Mesenchymal stem cell (in vitro differentiated cells and primary cell): ENCODE results near the gene COQ8B.

Source experiments
- DNase-seq: peaks from one replicate; pipeline ENCODE4 v3.0.0-alpha.2; 2013
- H2AFZ ChIP-seq: one replicate; pipeline ENCODE4 v1.6.1; 2013; ENCODE audit warnings: low read depth, mild to moderate bottlenecking, control low read depth, inconsistent platforms, low read length, moderate library complexity
- H2AK5ac ChIP-seq: 2 replicates; pipeline ENCODE4 v1.6.1; 2013; ENCODE audit warnings: low read length, moderate library complexity, mild to moderate bottlenecking, inconsistent platforms; ENCODE audit not compliant: severe bottlenecking
- H2BK120ac ChIP-seq: one replicate; pipeline ENCODE4 v1.6.1; 2013; ENCODE audit warnings: low read depth, mild to moderate bottlenecking, inconsistent platforms, low read length, moderate library complexity
- H2BK12ac ChIP-seq, 2 experiments: one replicate each; pipeline ENCODE4 v1.6.1; 2013; ENCODE audit warnings: inconsistent platforms in 2 of 2, low read length in 2 of 2, mild to moderate bottlenecking in 2 of 2, moderate library complexity in 2 of 2, control low read depth in 1 of 2
- H2BK15ac ChIP-seq: one replicate; pipeline ENCODE4 v1.6.1; 2013; ENCODE audit warnings: mild to moderate bottlenecking, low read depth, inconsistent platforms; ENCODE audit not compliant: poor library complexity, severe bottlenecking
- H2BK5ac ChIP-seq: 2 replicates; pipeline ENCODE4 v1.6.1; 2013; ENCODE audit warnings: low read depth, mild to moderate bottlenecking, low read length, control low read depth, inconsistent platforms; ENCODE audit not compliant: poor library complexity, severe bottlenecking
- H3K14ac ChIP-seq, 2 experiments: one replicate each; pipeline ENCODE4 v1.6.1; 2013; ENCODE audit warnings: inconsistent platforms in 2 of 2, low read length in 2 of 2, control low read depth in 1 of 2, mild to moderate bottlenecking in 1 of 2, moderate library complexity in 1 of 2
- H3K18ac ChIP-seq, 2 experiments: one replicate each; pipeline ENCODE4 v1.6.1; 2013; ENCODE audit warnings: inconsistent platforms in 2 of 2, low read length in 2 of 2, control low read depth in 1 of 2, low read depth in 1 of 2, mild to moderate bottlenecking in 1 of 2
- H3K23ac ChIP-seq, 2 experiments: one replicate each; pipeline ENCODE4 v1.6.1; 2013; ENCODE audit warnings: inconsistent platforms in 2 of 2, low read length in 2 of 2, mild to moderate bottlenecking in 2 of 2, moderate library complexity in 2 of 2, control low read depth in 1 of 2
- H3K27ac ChIP-seq: 2 replicates; pipeline ENCODE4 v1.5.1; 2013; ENCODE audit warnings: mild to moderate bottlenecking, moderate library complexity, low read length, control low read depth, inconsistent platforms; ENCODE audit not compliant: poor library complexity, severe bottlenecking
- H3K27me3 ChIP-seq, 2 experiments: 2 replicates each; pipeline versions ENCODE4 v1.6.1 to v1.7.0; 2013; ENCODE audit warnings: low read length in 2 of 2, mild to moderate bottlenecking in 2 of 2, moderate library complexity in 2 of 2, control low read depth in 1 of 2, inconsistent platforms in 1 of 2; ENCODE audit not compliant: control insufficient read depth in 1 of 2, insufficient read depth in 1 of 2
- H3K36me3 ChIP-seq, 2 experiments: 2 replicates each; pipeline versions ENCODE4 v1.6.1 to v1.7.0; 2013; ENCODE audit warnings: low read length in 2 of 2, control low read depth in 1 of 2, inconsistent platforms in 1 of 2, low read depth in 1 of 2, mild to moderate bottlenecking in 1 of 2; ENCODE audit not compliant: insufficient read depth in 2 of 2, control insufficient read depth in 1 of 2
- H3K4ac ChIP-seq, 2 experiments: one replicate each; pipeline ENCODE4 v1.6.1; 2013; ENCODE audit warnings: inconsistent platforms in 2 of 2, low read length in 2 of 2, mild to moderate bottlenecking in 2 of 2, moderate library complexity in 2 of 2, control low read depth in 1 of 2, low read depth in 1 of 2
- H3K4me1 ChIP-seq: 2 replicates; pipeline ENCODE4 v1.6.1; 2013; ENCODE audit warnings: low read depth, low read length, control low read depth; ENCODE audit not compliant: control insufficient read depth, insufficient read depth
- H3K4me2 ChIP-seq: 2 replicates; pipeline ENCODE4 v1.6.1; 2013; ENCODE audit warnings: low read length, mild to moderate bottlenecking, inconsistent platforms; ENCODE audit not compliant: poor library complexity, severe bottlenecking
- H3K4me3 ChIP-seq, 2 experiments: 2 replicates each; pipeline versions ENCODE4 v1.5.1 to v1.7.0; 2013; ENCODE audit warnings: low read length in 2 of 2, mild to moderate bottlenecking in 2 of 2, control low read depth in 1 of 2, low read depth in 1 of 2; ENCODE audit not compliant: insufficient read depth in 1 of 2
- H3K79me1 ChIP-seq: replicated peaks from 2 replicates; pipeline ENCODE4 v1.6.1; 2013; ENCODE audit warnings: mild to moderate bottlenecking, control low read depth, low read length, inconsistent platforms; ENCODE audit not compliant: poor library complexity, severe bottlenecking
- H3K9ac ChIP-seq: 2 replicates; pipeline ENCODE4 v1.7.0; 2013; ENCODE audit warnings: mild to moderate bottlenecking, low read length, moderate library complexity
- H3K9me3 ChIP-seq: 2 replicates; pipeline ENCODE4 v1.7.0; 2013; ENCODE audit warnings: mild to moderate bottlenecking, low read length; ENCODE audit not compliant: control insufficient read depth
- H4K8ac ChIP-seq: one replicate; pipeline ENCODE4 v1.6.1; 2013; ENCODE audit warnings: inconsistent platforms, mild to moderate bottlenecking, low read length, moderate library complexity
- H4K91ac ChIP-seq: one replicate; pipeline ENCODE4 v1.6.1; 2013; ENCODE audit warnings: mild to moderate bottlenecking, low read length, inconsistent platforms
- WGBS: methylation state at CpG from one replicate; pipeline ENCODE4 v1.1.7; 2013; ENCODE audit warnings: mixed read lengths; 5-methylcytosine and 5-hydroxymethylcytosine counted together

COQ8B gene

DNA sequence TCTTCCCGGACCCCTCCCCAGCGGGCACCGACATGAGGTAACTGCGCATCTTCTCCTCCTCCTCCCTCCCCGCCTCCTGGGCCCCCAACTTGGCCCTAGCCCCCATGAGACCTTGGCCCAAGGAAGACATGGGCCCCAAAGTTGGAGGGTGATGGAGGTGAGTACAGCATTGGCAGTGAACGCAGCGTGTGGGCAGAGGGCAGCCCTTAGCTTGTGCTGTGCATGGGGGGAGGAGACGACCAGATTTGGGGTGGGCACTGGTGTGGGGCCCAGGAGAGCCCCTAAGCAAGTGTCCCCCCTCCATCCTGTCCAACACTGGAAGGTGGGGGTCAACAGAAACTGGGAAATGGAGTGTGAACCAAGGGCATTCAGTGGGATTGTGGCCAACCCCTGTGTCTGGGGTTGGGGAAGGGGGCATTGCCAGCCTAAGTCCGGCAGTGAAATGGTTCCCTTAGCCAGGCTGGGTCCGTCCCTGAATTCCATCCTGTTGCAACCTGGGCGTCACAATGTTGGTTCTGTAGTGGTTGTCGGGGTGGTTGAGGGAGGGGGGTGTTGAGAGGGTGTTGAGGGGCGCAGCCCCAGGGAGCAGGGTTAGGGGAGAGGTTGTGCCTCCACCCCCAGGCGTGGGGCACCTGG, 49.8 kb downstream of the COQ8B start:
- peak overlapping the region; percentile 9 for H4K91ac ChIP-seq
- peaks cover 11% of the 10 kb centered on the region for H3K9me3 ChIP-seq
- H2BK12ac ChIP-seq, result peak overlapping the region in 1 of 2 experiments; percentile 37
- no peak overlapping the region for H2AFZ ChIP-seq
- H2BK5ac ChIP-seq, result no peak overlapping the region
- H3K36me3 ChIP-seq, result peaks cover 50 to 52% of the 10 kb centered on the region in 2 experiments
- H3K9ac ChIP-seq, result no peak overlapping the region
- H3K4me3 ChIP-seq, result no peak overlapping the region
- no peak overlapping the region for H2BK15ac ChIP-seq
- no peak overlapping the region for H2AK5ac ChIP-seq
- H2BK120ac ChIP-seq, result no peak overlapping the region
- H3K4me1 ChIP-seq, result peaks cover 11% of the 10 kb centered on the region
- 96% methylated on average over 12 of the region's 14 CpGs for WGBS
- peak overlapping the region in 1 of 2 experiments; percentile 35 for H3K14ac ChIP-seq
- H4K8ac ChIP-seq, result peak overlapping the region; percentile 19
- no peak overlapping the region for H3K23ac ChIP-seq
- H3K4me2 ChIP-seq, result no peak overlapping the region
- no peak overlapping the region for H3K18ac ChIP-seq
- DNase-seq, result no peak
- H3K79me1 ChIP-seq, result no peaks in the 10 kb centered on the region
- no peak overlapping the region for H3K27ac ChIP-seq
- no peaks in the 10 kb centered on the region for H3K27me3 ChIP-seq
- H3K4ac ChIP-seq, result peak overlapping the region in 1 of 2 experiments; percentile 57

DNA sequence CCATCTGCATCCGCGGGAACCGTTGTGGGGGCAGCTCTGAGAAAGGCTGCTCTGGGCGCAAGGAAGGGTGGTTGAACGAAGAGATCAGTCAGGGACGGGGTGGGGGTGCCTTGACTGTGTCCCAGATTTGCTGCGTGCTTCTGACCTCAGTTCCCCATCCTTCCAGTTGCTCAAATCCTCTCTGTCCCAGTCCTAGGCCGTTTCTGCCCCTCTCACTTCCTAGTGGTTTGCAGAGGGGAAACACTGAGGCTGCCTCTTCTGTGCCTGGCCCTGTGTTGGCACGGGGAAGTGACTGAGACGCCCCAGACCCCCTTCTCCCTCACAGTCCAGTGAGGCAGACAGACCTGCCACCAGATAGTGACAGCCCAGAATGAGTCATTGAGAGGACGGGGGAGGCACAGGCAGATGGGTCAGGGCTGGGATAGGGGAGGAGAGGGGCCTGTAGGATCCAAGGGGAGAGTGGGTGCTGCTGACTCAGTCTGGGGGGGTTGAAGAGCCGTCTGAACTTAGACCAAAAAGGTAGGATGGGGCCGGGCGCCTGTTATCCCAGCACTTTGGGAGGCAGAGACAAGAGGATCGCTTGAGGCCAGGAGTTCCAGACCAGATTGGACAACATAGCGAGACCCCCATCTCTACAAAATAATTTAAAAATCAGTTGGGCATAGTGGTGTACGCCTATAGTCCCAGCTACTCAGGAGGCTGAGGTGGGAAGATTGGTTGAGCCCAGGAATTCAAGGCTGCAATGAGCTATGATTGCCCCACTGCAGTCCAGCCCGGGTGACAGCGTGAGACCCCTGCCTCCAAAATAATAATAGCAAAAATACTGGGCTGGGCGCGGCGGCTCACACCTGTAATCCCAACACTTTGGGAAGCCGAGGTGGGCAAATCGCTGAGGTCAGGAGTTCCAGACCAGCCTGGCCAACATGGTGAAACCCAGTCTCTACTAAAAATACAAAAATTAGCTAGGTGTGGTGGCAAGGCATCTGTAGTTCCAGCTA, 52.7 kb downstream of the COQ8B start:
- H2BK12ac ChIP-seq, result peak overlapping the region in 1 of 2 experiments; percentile 11
- 43% methylated on average over 19 of the region's 24 CpGs for WGBS
- H3K4me1 ChIP-seq, result peaks cover 11% of the 10 kb centered on the region
- peaks cover 22 to 23% of the 10 kb centered on the region in 2 experiments for H3K36me3 ChIP-seq
- peak overlapping the region; percentile 76 for H3K9ac ChIP-seq
- no peak overlapping the region for H3K23ac ChIP-seq
- H4K8ac ChIP-seq, result peak overlapping the region; percentile 7
- H3K79me1 ChIP-seq, result no peaks in the 10 kb centered on the region
- H3K27ac ChIP-seq, result no peak overlapping the region
- peaks cover 0 to 5% of the 10 kb centered on the region in 2 experiments for H3K27me3 ChIP-seq
- peak overlapping the region; percentile 2 for H4K91ac ChIP-seq
- no peak overlapping the region for H2BK120ac ChIP-seq
- peaks cover 3% of the 10 kb centered on the region for H3K9me3 ChIP-seq
- peak overlapping the region; percentile 87 for H3K4me2 ChIP-seq
- no peak overlapping the region for H3K4ac ChIP-seq
- peak overlapping the region in 1 of 2 experiments; percentile 79 for H3K4me3 ChIP-seq
- peak; percentile 63 for DNase-seq
- no peak overlapping the region for H2AFZ ChIP-seq
- peak overlapping the region; percentile 52 for H2BK15ac ChIP-seq
- H2AK5ac ChIP-seq, result no peak overlapping the region
- H3K14ac ChIP-seq, result peak overlapping the region in 1 of 2 experiments; percentile 2
- peak overlapping the region; percentile 55 to 72 for H3K18ac ChIP-seq
- no peak overlapping the region for H2BK5ac ChIP-seq

DNA sequence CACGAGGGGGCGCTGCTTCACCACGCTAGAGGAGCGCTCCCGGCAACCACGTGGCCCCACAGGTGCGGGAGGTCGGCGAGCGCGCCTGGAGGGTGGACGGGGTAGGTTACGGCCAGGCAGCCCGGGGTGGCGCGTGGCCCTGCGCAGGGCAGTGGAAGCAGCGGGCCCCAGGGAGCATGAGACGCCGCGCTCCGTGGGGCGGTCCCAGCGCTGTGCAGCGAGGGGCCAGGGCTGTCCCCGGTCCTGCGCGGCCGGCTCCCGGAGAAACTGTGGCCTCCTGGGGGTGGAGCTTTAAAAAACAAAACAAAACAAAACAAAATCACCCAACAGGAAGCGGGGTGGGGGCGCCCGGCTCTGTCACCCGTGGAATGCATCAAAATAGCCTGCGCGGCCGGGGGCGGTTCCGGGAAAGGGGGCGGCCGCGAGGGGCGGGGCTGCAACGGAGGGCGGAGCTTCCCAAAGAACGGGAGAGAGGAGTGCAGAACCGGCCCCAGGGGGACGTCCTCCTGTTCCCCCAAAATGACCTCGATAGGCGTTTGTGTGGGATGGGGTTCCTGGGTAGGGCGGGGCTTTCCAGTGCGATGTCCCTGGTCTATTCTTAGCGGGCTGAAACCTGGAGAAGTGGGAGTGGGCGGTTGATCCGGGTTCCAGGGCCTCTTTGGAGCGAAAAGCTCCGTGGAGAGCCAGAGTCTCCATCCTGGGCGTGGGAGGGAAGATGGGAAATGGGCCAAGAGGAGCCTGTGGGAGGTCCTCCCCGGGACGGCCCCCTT, 53.6 kb downstream of the COQ8B start:
- peak overlapping the region; percentile 76 for H3K9ac ChIP-seq
- H2BK12ac ChIP-seq, result peak overlapping the region in 1 of 2 experiments; percentile 95
- H4K8ac ChIP-seq, result peak overlapping the region; percentile 69
- H2AFZ ChIP-seq, result no peak overlapping the region
- peak overlapping the region; percentile 34 for H2BK5ac ChIP-seq
- DNase-seq, result peak; percentile 86
- H3K23ac ChIP-seq, result no peak overlapping the region
- no peak overlapping the region for H2AK5ac ChIP-seq
- H3K4me2 ChIP-seq, result peak overlapping the region; percentile 87
- no peak overlapping the region for H3K14ac ChIP-seq
- H3K4ac ChIP-seq, result no peak overlapping the region
- H3K9me3 ChIP-seq, result no peaks in the 10 kb centered on the region
- no peaks in the 10 kb centered on the region for H3K79me1 ChIP-seq
- peak overlapping the region; percentile 45 for H2BK120ac ChIP-seq
- H3K4me3 ChIP-seq, result peak overlapping the region; percentile 75 to 79
- peaks cover 11% of the 10 kb centered on the region for H3K4me1 ChIP-seq
- WGBS, result under 1% methylated on average over 51 of the region's 60 CpGs
- H3K18ac ChIP-seq, result peak overlapping the region; percentile 72 to 96
- H4K91ac ChIP-seq, result peak overlapping the region; percentile 86
- H3K27ac ChIP-seq, result no peak overlapping the region
- peaks cover 0 to 5% of the 10 kb centered on the region in 2 experiments for H3K27me3 ChIP-seq
- peak overlapping the region; percentile 52 for H2BK15ac ChIP-seq
- H3K36me3 ChIP-seq, result peaks cover 14 to 16% of the 10 kb centered on the region in 2 experiments
